Upper lobe of left lung (tissue), 6 donors: Measurements from ENCODE around the gene ADO. TPM values are rescaled to one million over a fixed set of nuclear protein-coding genes. Genes with fewer than 3 reads are reported as not detected.

Experiments used
- ATAC-seq, 2 donors: fragments of 200-7000 bp; cut with Tn5 transposase; one replicate each; pipeline ENCODE4 v1.9.1; 2022; ENCODE audit warnings: mild to moderate bottlenecking in 2 of 2, moderate library complexity in 2 of 2; ENCODE audit not compliant: low FRiP score in 2 of 2
- DNase-seq, 2 donors: peaks; one replicate each; pipeline ENCODE4 v3.0.0-alpha.2; 2019 to 2020
- H3K27ac ChIP-seq, 4 donors: fragments of 200-600 bp; sonication (generic); one replicate each; pipeline ENCODE4 v1.5.1; 2016 to 2019
- H3K27me3 ChIP-seq, 4 donors: fragments of 200-600 bp; sonication (generic); one replicate each; pipeline ENCODE4 v1.5.1; 2017 to 2019
- H3K36me3 ChIP-seq, 4 donors: fragments of 200-600 bp; sonication (generic); one replicate each; pipeline ENCODE4 v1.5.1; 2016 to 2019
- H3K4me1 ChIP-seq, 4 donors: fragments of 200-600 bp; sonication (generic); one replicate each; pipeline ENCODE4 v1.5.1; 2018 to 2019
- H3K4me3 ChIP-seq, 4 donors: fragments of 200-600 bp; sonication (generic); one replicate each; pipeline ENCODE4 v1.5.1; 2017 to 2019; ENCODE audit warnings: mild to moderate bottlenecking in 2 of 4, moderate library complexity in 1 of 4
- H3K9me3 ChIP-seq, 4 donors: fragments of 200-600 bp; sonication (generic); one replicate each; pipeline ENCODE4 v1.5.1; 2018 to 2019
- CTCF ChIP-seq, 6 experiments: fragments of 450-650 bp in 4 of 6; fragments of 200-600 bp in 2 of 6; sonication (generic) in 2 of 6; IDR thresholded peaks; one replicate each; pipeline ENCODE4 v1.5.1; 2016 to 2019; ENCODE audit warnings: antibody characterized with exemption in 6 of 6
- EP300 ChIP-seq, 4 donors: sonication (generic); formaldehyde crosslinking; IDR thresholded peaks; one replicate each; pipeline ENCODE4 v1.5.1; 2017; ENCODE audit warnings: antibody characterized with exemption in 4 of 4, control low read depth in 2 of 4
- POLR2A ChIP-seq, 4 donors: fragments of 450-650 bp; IDR thresholded peaks; one replicate each; pipeline ENCODE4 v1.5.1; 2016 to 2017; ENCODE audit warnings: antibody characterized with exemption in 4 of 4, mild to moderate bottlenecking in 2 of 4
- POLR2AphosphoS5 ChIP-seq, 2 donors: sonication (generic); formaldehyde crosslinking; IDR thresholded peaks; one replicate each; pipeline ENCODE4 v1.5.1; 2017; ENCODE audit warnings: antibody characterized with exemption in 2 of 2
- WGBS, 2 donors: methylation state at CpG; one replicate each; pipeline ENCODE4 v1.1.5; 2017 to 2018; 5-methylcytosine and 5-hydroxymethylcytosine counted together
- total RNA-seq, 6 donors: library from RNA; depleted of rRNA in 4 of 6; stranded (reverse); fragments of >200 nt in 4 of 6; gene quantifications; one replicate each; pipeline versions ENCODE4 v1.1.0 to v1.2.1, GENCODE V29; 2016 to 2021
- donor health status: DM: no; HTN: no; CAD: no; lungs with moderate emphysema.
- donor health status: DM: no; HTN: yes; CAD: no; lungs with severe emphysema.

The ADO gene
- total RNA-seq, 6 donors from 2014 or later = 7.3 to 27.5 (median 19.2) TPM

- WGBS, 2 donors = 60 to 64% methylated on average over 2 of the region's 2 CpGs
- DNase-seq (no peak), ATAC-seq (peak in 1 of 2 donors; percentile 40)
- no peaks in the 10 kb centered on the region for H3K4me1 ChIP-seq
- H3K9me3 ChIP-seq = no peaks in the 10 kb centered on the region
- no peak for TF ChIP-seq EP300 (IDR thresholded peaks at IDR 0.05)
- TF ChIP-seq POLR2AphosphoS5 (IDR thresholded peaks at IDR 0.05) = no peak
- TF ChIP-seq POLR2A (IDR thresholded peaks at IDR 0.05) = no peak
- no peak for TF ChIP-seq CTCF (IDR thresholded peaks at IDR 0.05)
- no peak overlapping the region for H3K27ac ChIP-seq
- H3K36me3 ChIP-seq = no peaks in the 10 kb centered on the region
- H3K27me3 ChIP-seq = no peaks in the 10 kb centered on the region
- H3K4me3 ChIP-seq = no peak overlapping the region
Observed at GRCh38 chr10:62831346-62831745, 26.8 kb downstream of the ADO start.

GRCh38 chr10:62839590-62839989 is 35.1 kb downstream of the ADO start:
- no peak for ATAC-seq
- Histone ChIP-seq H3K4me1 (no peaks in the 10 kb centered on the region), H3K27me3 (no peaks in the 10 kb centered on the region), H3K9me3 (no peaks in the 10 kb centered on the region), H3K4me3 (no peak overlapping the region), H3K36me3 (no peaks in the 10 kb centered on the region), H3K27ac (no peak overlapping the region)
- WGBS, 2 donors = 72 to 85% methylated on average over 2 of the region's 2 CpGs
- no peak for TF ChIP-seq EP300 (IDR thresholded peaks at IDR 0.05)
- no peak for TF ChIP-seq POLR2A (IDR thresholded peaks at IDR 0.05)
- no peak for DNase-seq

- no peak for TF ChIP-seq POLR2A (IDR thresholded peaks at IDR 0.05)
- no peak for TF ChIP-seq POLR2AphosphoS5 (IDR thresholded peaks at IDR 0.05)
- no peak for TF ChIP-seq EP300 (IDR thresholded peaks at IDR 0.05)
- TF ChIP-seq CTCF (IDR thresholded peaks at IDR 0.05) = no peak
- Histone ChIP-seq H3K27ac (no peak overlapping the region), H3K4me1 (no peaks in the 10 kb centered on the region), H3K27me3 (no peaks in the 10 kb centered on the region), H3K36me3 (no peaks in the 10 kb centered on the region), H3K4me3 (no peak overlapping the region), H3K9me3 (peaks cover 3 to 12% (median 6%) of the 10 kb centered on the region in 4 donors)
- DNase-seq (no peak), ATAC-seq (peak in 1 of 2 donors; percentile 47)
- 33 to 50% methylated on average over 1 of the region's 1 CpG for WGBS, 2 donors
Observed at GRCh38 chr10:62842983-62843382, 38.5 kb downstream of the ADO start.

GRCh38 chr10:62843600-62843999 is 39.1 kb downstream of the ADO start:
- TF ChIP-seq POLR2A (IDR thresholded peaks at IDR 0.05) (no peak), POLR2AphosphoS5 (IDR thresholded peaks at IDR 0.05) (no peak), CTCF (IDR thresholded peaks at IDR 0.05) (no peak)
- Histone ChIP-seq H3K27ac (no peak overlapping the region), H3K36me3 (no peaks in the 10 kb centered on the region), H3K4me3 (no peak overlapping the region), H3K27me3 (no peaks in the 10 kb centered on the region), H3K4me1 (no peaks in the 10 kb centered on the region), H3K9me3 (peaks cover 3 to 14% (median 6%) of the 10 kb centered on the region in 4 donors)
- DNase-seq = no peak
- WGBS, 2 donors = 59 to 64% methylated on average over 3 of the region's 3 CpGs
- ATAC-seq = no peak

- H3K9me3 ChIP-seq = peaks cover 3 to 14% (median 6%) of the 10 kb centered on the region in 4 donors
- no peaks in the 10 kb centered on the region for H3K36me3 ChIP-seq
- H3K27me3 ChIP-seq = no peaks in the 10 kb centered on the region
- no peak for ATAC-seq
- H3K27ac ChIP-seq = no peak overlapping the region
- WGBS, 2 donors = 77 to 79% methylated on average over 7 of the region's 7 CpGs
- no peaks in the 10 kb centered on the region for H3K4me1 ChIP-seq
- no peak for TF ChIP-seq POLR2A (IDR thresholded peaks at IDR 0.05)
- TF ChIP-seq EP300 (IDR thresholded peaks at IDR 0.05) = no peak
- no peak for TF ChIP-seq CTCF (IDR thresholded peaks at IDR 0.05)
- TF ChIP-seq POLR2AphosphoS5 (IDR thresholded peaks at IDR 0.05) = no peak
- DNase-seq = no peak
- no peak overlapping the region for H3K4me3 ChIP-seq
Observed at GRCh38 chr10:62844280-62845011, 39.9 kb downstream of the ADO start.
